Myocyte (in vitro differentiated cells): Measurements from ENCODE around the gene MAPK10. TPM values are rescaled to one million over a fixed set of nuclear protein-coding genes. Genes with fewer than 3 reads are reported as not detected.
A peak's percentile ranks its signal among the peaks of the same experiment; 100 is the strongest.
"Not testable (repeated sequence)": the region's sequence is repeated elsewhere in the genome, so short reads cannot be mapped to it uniquely, and the experiment has no call there.

Experiments
- DNase-seq: peaks from one replicate; pipeline ENCODE4 v3.0.0-alpha.2; 2012; ENCODE audit warnings: low read depth
- total RNA-seq: library from RNA; depleted of rRNA; stranded (reverse); fragments of >200 nt; gene quantifications from 2 replicates; pipeline ENCODE4 v1.2.3, GENCODE V29; 2014

MAPK10 gene
- total RNA-seq, 1 donor from 2014 or later: 27.7 TPM

DNA sequence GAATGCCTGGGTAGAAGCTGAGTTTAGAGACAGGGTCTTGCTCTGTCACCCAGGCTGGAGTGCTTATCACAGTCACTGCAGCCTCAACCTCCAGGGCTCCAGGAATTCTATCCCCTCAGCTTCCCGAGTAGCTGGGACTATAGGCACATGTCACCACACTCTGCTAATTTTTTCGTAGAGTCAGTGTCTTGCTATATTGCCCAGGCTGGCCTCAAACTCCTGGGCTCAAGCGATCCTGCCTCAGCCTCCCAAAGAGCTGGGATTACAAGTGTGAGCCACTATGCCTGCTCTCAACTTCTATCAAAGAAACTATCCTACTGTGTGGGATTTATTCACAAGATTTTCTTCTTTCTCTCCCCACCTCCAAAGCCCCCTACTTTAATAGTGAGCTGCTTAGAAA lies 15.7 kb downstream of the MAPK10 start:
- no peak for DNase-seq

DNA sequence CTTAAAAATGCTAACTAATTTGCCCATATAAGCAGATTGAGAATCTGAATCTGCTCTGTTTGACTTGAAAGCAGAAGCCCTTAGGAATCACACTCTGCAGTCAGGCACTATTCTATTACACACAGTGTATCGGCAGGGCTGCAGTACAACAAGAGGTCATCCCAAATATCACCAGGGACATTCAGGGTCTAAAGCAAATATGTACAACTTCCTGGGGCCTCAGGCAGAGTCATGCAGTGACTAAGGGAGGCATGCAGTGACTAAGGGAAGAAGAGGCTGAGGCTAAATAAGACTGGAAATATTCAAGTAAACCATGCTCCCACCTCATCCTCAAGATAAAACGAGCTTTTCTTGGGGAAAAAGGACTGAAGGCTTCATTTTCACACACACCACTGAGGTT lies 20.9 kb downstream of the MAPK10 start:
- DNase-seq: peak; percentile 77

DNA sequence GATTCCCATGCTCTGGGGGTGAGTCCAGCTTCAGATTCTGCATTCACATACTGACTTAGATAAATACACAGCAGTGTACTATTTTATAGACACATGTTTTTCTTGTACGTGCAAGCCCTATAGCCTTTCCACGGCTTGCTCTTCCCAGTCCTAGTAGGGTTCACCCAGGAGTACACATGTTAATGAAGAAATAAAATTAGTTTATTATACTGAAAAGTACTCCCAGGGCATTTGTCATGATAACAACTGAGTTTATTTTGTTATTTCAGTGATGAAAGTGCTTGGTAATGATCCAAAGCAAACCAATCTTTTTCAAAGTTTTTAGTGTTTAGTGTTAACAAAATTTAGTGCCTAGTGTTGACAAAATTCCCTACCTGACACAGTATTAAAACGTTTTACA lies 21.3 kb downstream of the MAPK10 start:
- no peak for DNase-seq

DNA sequence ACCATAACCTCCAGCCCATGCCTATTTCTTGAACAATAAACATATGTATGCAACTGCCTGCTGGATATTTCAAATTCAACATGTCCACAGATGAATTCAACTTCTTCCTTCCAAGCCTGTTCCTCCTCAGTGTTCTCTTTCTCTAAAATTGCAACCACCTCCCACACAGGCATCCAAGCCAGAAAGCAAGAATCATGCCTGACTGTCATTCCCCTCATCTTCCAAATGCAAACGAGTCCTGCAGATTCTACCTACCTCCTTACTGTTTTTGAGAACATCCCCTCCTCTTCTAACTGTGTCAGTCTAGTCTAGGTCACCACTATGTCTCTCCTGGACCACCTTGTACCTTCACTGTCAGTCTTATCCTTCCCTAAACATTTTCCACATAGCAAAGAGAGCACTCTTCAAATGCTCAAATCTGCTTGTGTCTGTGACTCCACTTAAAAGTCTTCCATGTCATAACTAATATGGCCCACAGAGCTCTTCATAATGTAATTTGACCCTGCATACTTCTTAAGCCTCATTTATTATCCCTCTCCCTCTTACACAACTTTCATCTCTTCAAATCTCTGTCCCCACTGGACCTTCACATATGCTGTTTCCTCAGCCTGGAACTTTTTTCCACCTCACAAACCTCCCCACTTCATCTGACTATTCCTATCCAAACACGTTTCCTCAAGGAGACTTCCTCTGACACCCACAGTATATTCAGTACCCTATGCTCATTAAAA lies 25.7 kb downstream of the MAPK10 start:
- no peak for DNase-seq

GRCh38 chr4:86333236-86333635 lies 26.6 kb downstream of the MAPK10 start:
- no peak for DNase-seq

GRCh38 chr4:86330961-86331742 lies 28.7 kb downstream of the MAPK10 start:
- DNase-seq: no peak

DNA sequence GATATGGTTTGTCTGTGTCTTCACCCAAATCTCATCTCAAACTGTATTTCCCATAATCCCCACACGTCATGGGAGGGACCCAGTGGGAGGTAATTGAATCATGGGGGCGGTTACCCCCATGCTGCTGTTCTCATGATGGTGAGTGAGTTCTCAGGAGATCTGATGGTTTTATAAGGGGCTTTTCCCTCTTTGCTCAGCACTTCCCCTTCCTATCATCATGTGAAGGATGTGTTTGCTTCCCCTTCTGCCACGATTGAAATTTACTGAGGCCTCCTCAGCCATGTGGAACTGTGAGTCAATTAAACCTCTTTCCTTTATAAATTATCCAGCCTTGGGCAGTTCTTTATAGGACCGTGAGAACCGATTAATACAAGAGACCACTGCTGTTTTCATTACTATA lies 29.4 kb downstream of the MAPK10 start:
- DNase-seq: not testable (repeated sequence)

- DNase-seq: no peak
Measured at GRCh38 chr4:86329431-86329830, 30.4 kb downstream of the MAPK10 start.

- DNase-seq: no peak
Measured at GRCh38 chr4:86326400-86326799, 33.5 kb downstream of the MAPK10 start.

DNA sequence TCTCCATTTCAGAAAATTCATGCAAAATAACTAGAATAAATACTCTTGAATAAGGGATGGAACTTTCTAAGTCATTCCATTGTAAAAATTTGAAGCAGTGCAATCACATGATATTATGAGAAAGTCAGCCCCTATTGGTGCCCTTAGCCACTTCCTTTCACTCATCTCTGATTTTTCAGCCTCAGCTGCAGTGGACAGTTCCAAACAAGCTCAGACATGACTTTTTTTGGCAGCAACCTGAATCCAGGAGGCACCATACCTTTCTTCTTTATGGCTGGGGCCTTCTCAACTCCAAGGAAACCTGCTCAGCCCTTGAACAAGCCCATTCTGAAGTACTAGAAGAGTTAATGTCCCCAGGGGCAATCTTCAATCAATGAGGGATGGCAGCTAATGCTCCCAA lies 40.5 kb downstream of the MAPK10 start:
- no peak for DNase-seq

DNA sequence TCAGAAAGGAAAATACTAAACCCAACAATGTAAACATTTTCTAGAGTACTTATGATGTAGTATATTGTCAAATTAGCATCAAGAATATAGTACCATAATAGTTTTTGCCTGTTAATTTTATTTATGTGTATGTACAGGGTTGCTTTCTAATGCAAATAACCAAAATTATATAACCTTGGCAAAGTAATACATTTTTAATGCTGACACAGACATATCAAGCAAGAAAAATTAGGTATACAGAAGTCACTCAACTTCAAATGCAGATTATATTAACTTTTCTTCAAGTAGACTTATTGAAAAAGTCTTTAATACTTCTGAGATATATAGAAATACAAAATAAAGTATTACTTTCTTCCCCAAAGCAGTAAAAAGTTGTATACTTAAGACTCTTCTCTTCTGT lies 44.3 kb downstream of the MAPK10 start:
- no peak for DNase-seq

DNA sequence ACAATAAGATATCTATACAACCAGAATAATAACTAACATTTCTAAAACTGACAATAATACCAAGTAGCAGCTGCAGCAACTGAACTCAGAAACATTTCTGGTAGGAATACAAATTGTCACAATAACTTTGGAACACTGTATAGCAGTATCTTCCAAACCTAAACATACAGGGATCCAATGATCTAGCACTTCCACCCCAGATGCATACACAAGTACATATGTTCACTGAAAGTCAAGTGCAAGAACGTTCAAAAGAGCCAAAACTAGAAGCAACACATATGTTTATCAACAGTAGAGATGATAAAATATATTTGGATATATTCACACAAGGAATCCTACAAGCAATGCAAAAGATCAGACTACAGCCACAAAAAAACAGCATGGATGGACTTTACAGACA lies 46.2 kb downstream of the MAPK10 start:
- DNase-seq: no peak

GRCh38 chr4:86307432-86307831 lies 52.4 kb downstream of the MAPK10 start:
- no peak for DNase-seq

- peak; percentile 56 for DNase-seq
Measured at GRCh38 chr4:86306816-86307215, 53.0 kb downstream of the MAPK10 start.

- DNase-seq: no peak
Measured at GRCh38 chr4:86302830-86303229, 57.0 kb downstream of the MAPK10 start.

DNA sequence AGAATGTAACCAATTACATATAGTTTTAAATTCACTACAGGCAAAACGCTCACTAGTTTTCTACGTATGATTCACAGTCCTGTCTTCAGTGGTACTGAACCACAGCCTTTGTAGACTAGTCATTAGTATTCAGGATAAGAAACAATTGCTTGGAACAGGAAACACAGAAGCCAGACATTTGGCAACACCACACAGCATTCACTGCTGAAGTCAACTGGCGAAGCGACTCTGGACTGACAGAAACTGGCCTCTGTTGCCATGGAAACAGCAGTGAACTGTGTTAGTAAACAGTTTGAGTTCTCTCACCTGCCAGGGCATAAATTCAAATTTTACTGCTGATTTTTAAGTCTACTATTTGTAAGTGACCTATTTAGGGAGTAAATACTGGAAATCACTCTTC lies 57.6 kb downstream of the MAPK10 start:
- DNase-seq: peak; percentile 24

GRCh38 chr4:86300516-86300915 lies 59.3 kb downstream of the MAPK10 start:
- no peak for DNase-seq

DNA sequence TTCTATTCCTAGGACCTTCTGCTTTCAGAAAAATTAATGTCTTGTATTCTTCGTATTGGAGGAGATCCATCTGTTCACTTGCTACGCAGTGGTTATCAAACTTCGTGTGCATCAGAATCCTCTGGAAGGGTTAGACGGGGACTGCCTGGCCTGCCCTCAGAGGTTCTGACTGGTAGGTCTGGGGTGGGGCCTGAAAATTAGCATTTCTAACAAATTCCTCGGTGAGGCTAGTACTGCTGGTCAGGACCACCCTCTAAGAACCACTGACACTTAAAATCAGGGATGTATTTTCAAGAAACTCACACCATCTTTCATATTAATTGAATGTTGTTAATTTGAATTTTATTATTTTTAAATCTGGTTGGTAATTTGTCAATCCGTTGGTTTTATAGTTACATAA lies 63.0 kb downstream of the MAPK10 start:
- no peak for DNase-seq

- DNase-seq: no peak
Measured at GRCh38 chr4:86294883-86295282, 65.0 kb downstream of the MAPK10 start.

GRCh38 chr4:86291180-86291579 lies 68.7 kb downstream of the MAPK10 start:
- no peak for DNase-seq

DNA sequence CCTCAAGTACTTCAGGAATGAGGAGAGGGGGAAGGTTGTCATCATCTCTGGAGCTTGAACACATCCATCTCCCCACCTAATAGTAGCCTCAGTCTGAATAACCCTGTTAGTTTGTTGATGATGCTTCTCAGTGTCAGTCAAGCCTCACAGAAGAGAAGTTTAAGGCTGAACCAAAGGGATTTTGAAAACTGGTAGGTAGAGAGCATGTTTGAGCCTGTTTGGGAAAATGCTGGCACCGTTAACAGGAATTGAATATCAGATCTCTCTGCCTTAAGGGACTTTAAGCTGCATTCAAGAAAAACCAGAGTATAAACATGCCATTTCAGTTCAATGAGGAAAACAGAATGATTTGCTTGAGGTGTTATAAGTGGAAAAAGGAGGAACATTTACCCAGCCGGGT lies 73.1 kb downstream of the MAPK10 start:
- no peak for DNase-seq

DNA sequence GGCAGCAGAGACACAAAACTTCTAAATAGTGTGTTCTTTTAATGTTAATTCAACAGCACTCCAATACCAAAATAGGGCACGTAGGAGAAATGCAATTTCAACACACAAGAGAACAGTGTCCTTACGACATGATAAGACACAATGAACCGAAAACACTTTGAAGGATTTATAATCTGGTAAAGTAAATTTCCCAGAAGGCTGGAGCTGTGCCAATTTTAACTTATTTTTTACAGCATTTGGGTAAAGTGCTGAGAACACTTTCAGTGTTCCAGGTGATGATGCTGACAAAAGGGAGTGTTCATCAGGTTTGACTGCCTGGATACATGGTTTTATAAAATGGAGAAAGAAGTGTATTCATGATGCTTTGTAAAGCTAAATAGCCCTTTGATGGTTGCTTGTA lies 76.5 kb downstream of the MAPK10 start:
- DNase-seq: no peak

DNA sequence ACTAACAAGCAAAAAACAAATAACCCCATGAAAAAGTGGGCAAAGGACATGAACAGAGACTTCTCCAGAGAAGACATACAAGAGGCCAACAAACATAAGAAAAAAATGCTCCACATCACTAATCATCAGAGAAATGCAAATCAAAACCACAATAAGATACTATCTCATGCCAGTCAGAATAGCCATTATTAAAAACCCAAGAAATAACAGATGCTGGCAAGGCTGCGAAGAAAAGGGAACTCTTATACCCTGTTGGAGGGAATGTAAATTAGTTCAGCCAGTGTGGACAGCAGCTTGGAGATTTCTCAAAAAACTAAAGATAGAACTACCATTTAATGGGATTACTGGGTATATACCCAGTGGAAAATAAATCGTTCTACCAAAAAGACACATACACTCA lies 79.6 kb downstream of the MAPK10 start:
- DNase-seq: no peak
